Sigmoid colon (tissue), 7 donors: ENCODE data around the gene CDC14A. TPM values are rescaled to one million over a fixed set of nuclear protein-coding genes. Genes with fewer than 3 reads are reported as not detected.

ENCODE experiments used
- DNase-seq: peaks from one replicate; pipeline ENCODE4 v3.0.0-alpha.2; 2019
- H3K27ac ChIP-seq, 4 donors: fragments of 200-600 bp; sonication (generic); one replicate each; pipeline ENCODE4 v1.5.1; 2016 to 2019; ENCODE audit warnings: mild to moderate bottlenecking in 1 of 4
- H3K27me3 ChIP-seq, 3 donors: fragments of 200-600 bp; sonication (generic); one replicate each; pipeline ENCODE4 v1.5.1; 2019; ENCODE audit warnings: mild to moderate bottlenecking in 1 of 3
- H3K36me3 ChIP-seq, 4 donors: fragments of 200-600 bp; sonication (generic); one replicate each; pipeline ENCODE4 v1.5.1; 2016 to 2019
- H3K4me1 ChIP-seq, 4 donors: fragments of 200-600 bp; sonication (generic); one replicate each; pipeline ENCODE4 v1.5.1; 2017 to 2019
- H3K4me3 ChIP-seq, 4 donors: fragments of 200-600 bp; sonication (generic); one replicate each; pipeline ENCODE4 v1.5.1; 2017 to 2019; ENCODE audit warnings: mild to moderate bottlenecking in 2 of 4, moderate library complexity in 1 of 4
- H3K9me3 ChIP-seq, 4 donors: fragments of 200-600 bp in 3 of 4; sonication (generic) in 3 of 4; one replicate each; pipeline versions ENCODE4 v1.5.1 to v1.6.1; 2013 to 2019
- EP300 ChIP-seq, 4 donors: sonication (generic); formaldehyde crosslinking; IDR thresholded peaks; one replicate each; pipeline ENCODE4 v1.6.1; 2017; ENCODE audit warnings: antibody characterized with exemption in 4 of 4
- POLR2A ChIP-seq, 2 donors: fragments of 450-650 bp; IDR thresholded peaks; one replicate each; pipeline ENCODE4 v1.6.1; 2016; ENCODE audit warnings: antibody characterized with exemption in 2 of 2, mild to moderate bottlenecking in 2 of 2, moderate library complexity in 2 of 2
- POLR2AphosphoS5 ChIP-seq, 4 donors: sonication (generic); formaldehyde crosslinking; IDR thresholded peaks; one replicate each; pipeline ENCODE4 v1.6.1; 2017; ENCODE audit warnings: antibody characterized with exemption in 4 of 4
- WGBS, 2 donors: extraction: QIAGEN DNeasy Blood & Tissue Kit; methylation state at CpG; one replicate each; pipeline ENCODE4 v1.1.7; 2013; 5-methylcytosine and 5-hydroxymethylcytosine counted together
- intact Hi-C: fragments of 100-400 bp; cut with DNase I; formaldehyde crosslinking; loops from one replicate; pipeline ENCODE4 v1.15.1; 2023
- polyA plus RNA-seq, 3 donors: library from polyadenylated mRNA; stranded (reverse); fragments of 200-250 nt; gene quantifications; one replicate each; pipeline ENCODE4 v1.2.3, GENCODE V29; 2013
- total RNA-seq, 4 donors: library from RNA; depleted of rRNA; stranded (reverse); fragments of >200 nt; gene quantifications; one replicate each; pipeline ENCODE4 v1.1.0, GENCODE V29; 2016
- TF ChIP-seq, protein P1 (sequence below), 4 experiments: fragments of 450-650 bp in 3 of 4; fragments of 200-600 bp in 1 of 4; IDR thresholded peaks; one replicate each; pipeline ENCODE4 v1.5.1; 2016 to 2019; ENCODE audit warnings: antibody characterized with exemption in 4 of 4, mild to moderate bottlenecking in 3 of 4, moderate library complexity in 2 of 4
- donor health status: healthy with polysubstance abuse.
- donor health status: Bipolar disorder and iron deficiency.
- donor health status: healthy.

CDC14A gene
- total and polyA plus RNA-seq, 7 donors = 4.6 to 22.7 (median 11.8) TPM

DNA sequence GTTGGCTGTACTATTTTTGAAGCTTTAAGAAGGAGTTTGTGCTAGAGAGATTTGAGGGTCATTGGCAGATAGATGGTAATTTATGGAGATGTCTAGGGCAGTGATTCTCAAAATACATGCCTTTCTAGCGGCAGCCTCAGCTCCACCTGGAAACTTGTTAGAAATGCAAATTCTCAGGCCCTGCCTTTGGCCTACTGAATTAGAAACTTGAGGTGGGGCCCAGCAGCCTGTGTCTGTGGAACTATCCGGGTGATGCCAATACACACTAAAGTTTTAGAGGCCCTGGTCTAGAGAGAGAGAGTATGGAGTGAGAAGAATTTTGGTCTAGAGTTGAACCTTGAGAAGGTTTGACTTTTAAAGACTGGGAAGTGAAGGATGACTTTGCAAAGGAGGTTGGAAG is 82.5 kb downstream of the CDC14A start:
- H3K9me3 ChIP-seq = no peaks in the 10 kb centered on the region
- no peak overlapping the region for H3K27ac ChIP-seq
- intact Hi-C loops = no loop called here
- no peak overlapping the region for H3K4me3 ChIP-seq
- WGBS, 2 donors = 86 to 92% methylated on average over 2 of the region's 2 CpGs
- H3K4me1 ChIP-seq = peaks cover 0 to 16% (median 6%) of the 10 kb centered on the region in 4 donors
- no peaks in the 10 kb centered on the region for H3K36me3 ChIP-seq
- no peaks in the 10 kb centered on the region for H3K27me3 ChIP-seq
- TF ChIP-seq EP300 (IDR thresholded peaks at IDR 0.05) (no peak), POLR2A (IDR thresholded peaks at IDR 0.05) (no peak), POLR2AphosphoS5 (IDR thresholded peaks at IDR 0.05) (no peak)
- TF ChIP-seq, protein P1, sequence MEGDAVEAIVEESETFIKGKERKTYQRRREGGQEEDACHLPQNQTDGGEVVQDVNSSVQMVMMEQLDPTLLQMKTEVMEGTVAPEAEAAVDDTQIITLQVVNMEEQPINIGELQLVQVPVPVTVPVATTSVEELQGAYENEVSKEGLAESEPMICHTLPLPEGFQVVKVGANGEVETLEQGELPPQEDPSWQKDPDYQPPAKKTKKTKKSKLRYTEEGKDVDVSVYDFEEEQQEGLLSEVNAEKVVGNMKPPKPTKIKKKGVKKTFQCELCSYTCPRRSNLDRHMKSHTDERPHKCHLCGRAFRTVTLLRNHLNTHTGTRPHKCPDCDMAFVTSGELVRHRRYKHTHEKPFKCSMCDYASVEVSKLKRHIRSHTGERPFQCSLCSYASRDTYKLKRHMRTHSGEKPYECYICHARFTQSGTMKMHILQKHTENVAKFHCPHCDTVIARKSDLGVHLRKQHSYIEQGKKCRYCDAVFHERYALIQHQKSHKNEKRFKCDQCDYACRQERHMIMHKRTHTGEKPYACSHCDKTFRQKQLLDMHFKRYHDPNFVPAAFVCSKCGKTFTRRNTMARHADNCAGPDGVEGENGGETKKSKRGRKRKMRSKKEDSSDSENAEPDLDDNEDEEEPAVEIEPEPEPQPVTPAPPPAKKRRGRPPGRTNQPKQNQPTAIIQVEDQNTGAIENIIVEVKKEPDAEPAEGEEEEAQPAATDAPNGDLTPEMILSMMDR (IDR thresholded peaks at IDR 0.05) = no peak
- no peak for DNase-seq

DNA sequence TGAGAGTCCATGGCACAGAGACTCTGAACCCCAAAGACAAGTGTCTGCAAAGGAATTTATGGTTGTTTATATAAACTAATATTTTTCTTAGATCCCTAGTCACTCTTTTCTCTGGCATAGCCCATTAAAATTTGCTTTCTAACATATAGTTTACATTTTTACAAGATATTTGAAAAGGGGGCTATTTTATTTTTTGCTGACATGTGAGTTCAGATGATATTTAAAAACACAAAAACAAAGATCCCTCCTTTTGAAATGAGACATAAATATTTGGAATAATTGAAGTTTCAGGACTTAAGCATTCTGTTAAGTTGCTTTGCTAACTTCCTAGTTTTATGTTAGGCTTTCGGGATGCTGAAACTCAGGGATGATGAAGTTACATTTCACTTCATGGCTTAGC is 86.1 kb downstream of the CDC14A start:
- no peaks in the 10 kb centered on the region for H3K27me3 ChIP-seq
- WGBS, 2 donors = 93 to 97% methylated on average over 1 of the region's 1 CpG
- no peak for TF ChIP-seq EP300 (IDR thresholded peaks at IDR 0.05)
- H3K36me3 ChIP-seq = no peaks in the 10 kb centered on the region
- DNase-seq = no peak
- H3K4me3 ChIP-seq = no peak overlapping the region
- intact Hi-C loops = no loop called here
- peaks cover 0 to 6% (median 0%) of the 10 kb centered on the region in 4 donors for H3K4me1 ChIP-seq
- no peaks in the 10 kb centered on the region for H3K9me3 ChIP-seq
- no peak overlapping the region for H3K27ac ChIP-seq

DNA sequence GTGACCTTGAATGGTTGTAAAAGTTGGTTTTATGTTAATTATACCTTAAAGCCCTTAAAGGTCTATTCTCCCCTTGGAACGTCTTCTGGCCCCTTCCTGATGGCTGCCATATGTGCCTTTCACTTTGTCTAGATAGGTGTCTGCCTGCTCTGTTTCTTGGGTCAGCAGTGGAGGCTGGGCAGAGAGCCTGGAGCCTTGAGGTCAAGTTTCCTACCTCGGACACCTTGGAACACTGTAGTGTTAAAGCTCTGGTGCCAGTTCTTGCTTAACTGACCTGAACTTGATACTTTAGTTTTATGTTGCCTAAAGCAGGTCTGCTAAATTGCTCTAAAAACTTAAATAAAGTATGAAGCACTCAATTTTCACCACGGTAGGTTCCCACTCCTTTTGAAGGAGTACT is 86.5 kb downstream of the CDC14A start:
- intact Hi-C loops = no loop called here
- WGBS, 2 donors = 80 to 83% methylated on average over 3 of the region's 3 CpGs
- Histone ChIP-seq H3K27me3 (no peaks in the 10 kb centered on the region), H3K36me3 (no peaks in the 10 kb centered on the region), H3K4me3 (no peak overlapping the region), H3K4me1 (peaks cover 0 to 6% (median 3%) of the 10 kb centered on the region in 4 donors), H3K9me3 (no peaks in the 10 kb centered on the region), H3K27ac (no peak overlapping the region)
- TF ChIP-seq POLR2AphosphoS5 (IDR thresholded peaks at IDR 0.05) (no peak), POLR2A (IDR thresholded peaks at IDR 0.05) (no peak), EP300 (IDR thresholded peaks at IDR 0.05) (no peak)
- TF ChIP-seq, protein P1 (IDR thresholded peaks at IDR 0.05) = no peak
- no peak for DNase-seq

DNA sequence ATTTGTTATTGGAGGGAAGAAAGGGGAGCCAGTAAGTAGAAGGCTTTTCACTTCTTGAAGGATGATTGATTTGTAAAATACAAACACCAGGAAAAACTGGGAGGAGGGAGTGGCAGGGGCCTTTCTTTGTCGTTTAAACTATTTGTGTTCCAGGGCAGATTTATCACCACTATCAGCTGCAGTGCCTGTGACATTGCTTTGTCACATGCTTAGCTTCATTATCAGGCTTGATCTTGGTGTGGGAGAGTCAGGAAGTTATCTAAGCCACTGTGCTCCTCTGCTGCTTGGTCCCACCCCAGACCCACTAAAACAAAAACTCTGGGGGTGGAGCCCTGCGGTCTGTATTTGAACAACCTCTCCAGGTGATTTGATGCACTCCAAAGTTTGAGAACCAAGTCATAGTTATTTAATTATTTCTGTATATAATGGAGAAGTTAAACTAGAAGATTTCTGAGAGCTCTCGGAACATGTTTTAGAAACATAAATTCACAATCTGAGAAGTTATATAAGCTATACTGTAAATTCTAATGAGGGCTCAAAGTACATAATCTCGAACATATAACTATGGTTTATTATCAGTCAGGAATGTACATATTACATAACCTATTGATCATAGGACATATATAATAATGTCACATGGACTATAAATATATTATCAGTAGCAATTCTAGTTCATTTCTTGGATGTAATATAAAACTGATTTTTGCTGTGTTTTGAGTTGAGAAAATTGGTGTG is 87.9 kb downstream of the CDC14A start:
- intact Hi-C loops = loop anchor here (5.0 kb wide), 1 partner anchor 88 kb away; the partner anchor contains the start of gene CDC14A
- H3K27ac ChIP-seq = no peak overlapping the region
- TF ChIP-seq, protein P1 (IDR thresholded peaks at IDR 0.05) = no peak
- no peak overlapping the region for H3K4me3 ChIP-seq
- WGBS, 2 donors = 12 to 27% methylated on average over 4 of the region's 4 CpGs
- H3K9me3 ChIP-seq = no peaks in the 10 kb centered on the region
- no peak for DNase-seq
- no peaks in the 10 kb centered on the region for H3K36me3 ChIP-seq
- H3K27me3 ChIP-seq = no peaks in the 10 kb centered on the region
- peaks cover 0 to 16% (median 11%) of the 10 kb centered on the region in 4 donors for H3K4me1 ChIP-seq

DNA sequence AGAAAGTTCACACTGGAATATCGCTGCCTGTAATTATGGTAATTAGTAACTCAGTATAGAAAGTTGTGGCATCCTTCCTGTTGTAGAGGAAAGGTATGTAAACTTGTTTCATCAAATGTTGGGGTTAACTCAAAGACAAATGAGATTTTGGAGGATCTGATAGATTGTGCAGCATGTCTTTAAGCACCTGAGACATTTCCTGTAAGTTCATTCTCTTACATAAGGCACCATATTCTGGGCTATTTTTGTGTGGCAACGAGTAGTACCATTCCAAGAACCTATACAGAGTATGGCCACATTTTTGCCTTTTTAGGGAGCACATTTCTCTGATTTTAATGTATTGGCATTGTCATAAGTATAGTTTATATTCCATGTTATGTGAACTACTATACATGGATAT is 88.8 kb downstream of the CDC14A start:
- Histone ChIP-seq H3K4me1 (peaks cover 0 to 16% (median 11%) of the 10 kb centered on the region in 4 donors), H3K36me3 (no peaks in the 10 kb centered on the region), H3K27ac (no peak overlapping the region), H3K9me3 (no peaks in the 10 kb centered on the region), H3K4me3 (no peak overlapping the region), H3K27me3 (no peaks in the 10 kb centered on the region)
- TF ChIP-seq POLR2A (IDR thresholded peaks at IDR 0.05) (no peak), EP300 (IDR thresholded peaks at IDR 0.05) (no peak), POLR2AphosphoS5 (IDR thresholded peaks at IDR 0.05) (no peak)
- TF ChIP-seq, protein P1 (IDR thresholded peaks at IDR 0.05) = no peak
- no peak for DNase-seq
- 74 to 85% methylated on average over 2 of the region's 2 CpGs for WGBS, 2 donors
- intact Hi-C loops = loop anchor here (5.0 kb wide), 1 partner anchor 89 kb away; the partner anchor contains the start of gene CDC14A
